Hematopoietic multipotent progenitor cell treated with erythropoietin and hydrocortisone succinate and interleukin-3 and kit ligand, for 8 days (in vitro differentiated cells): ENCODE measurements around the gene UGT1A5.

Source experiments
- DNase-seq: peaks from one replicate; pipeline ENCODE4 v3.0.0-alpha.2; 2015

UGT1A5 gene

DNA sequence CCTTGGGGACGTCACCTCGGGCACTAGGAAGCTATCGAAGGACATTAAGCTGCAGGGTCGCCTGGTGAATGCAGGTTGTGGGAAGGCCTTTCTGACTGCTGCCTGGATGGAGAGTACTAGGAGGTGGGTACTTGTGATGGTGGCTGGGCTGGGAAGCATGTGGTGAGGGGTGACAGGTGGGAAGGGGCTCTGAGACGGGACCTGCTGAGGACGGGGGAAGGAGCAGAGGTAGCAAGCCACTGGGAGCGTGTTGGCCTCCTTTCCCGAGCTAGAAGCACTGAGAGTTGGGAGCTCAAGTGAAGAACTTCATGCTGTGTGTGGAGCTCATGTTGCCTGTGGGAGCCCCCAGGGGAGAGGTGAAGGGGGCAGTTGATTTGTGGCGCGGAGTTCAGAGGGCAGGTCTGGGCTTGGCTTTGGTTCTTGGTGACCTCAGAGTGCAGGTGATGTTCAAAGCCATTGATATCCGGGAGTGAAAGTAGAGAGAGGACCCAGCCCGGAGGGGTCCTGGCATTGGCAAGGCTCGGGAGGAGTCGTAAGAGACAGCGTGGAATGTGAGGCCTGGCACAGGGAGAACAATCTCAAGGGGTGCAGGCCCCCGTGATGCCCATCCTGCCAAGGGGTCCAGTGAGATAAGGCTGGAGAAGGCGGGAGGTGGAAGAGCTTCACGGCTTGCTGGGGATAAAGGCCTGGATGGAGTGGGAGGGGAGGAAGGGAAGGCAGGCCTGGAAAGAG, 78.6 kb downstream of the UGT1A5 start:
- DNase-seq: no peak

DNA sequence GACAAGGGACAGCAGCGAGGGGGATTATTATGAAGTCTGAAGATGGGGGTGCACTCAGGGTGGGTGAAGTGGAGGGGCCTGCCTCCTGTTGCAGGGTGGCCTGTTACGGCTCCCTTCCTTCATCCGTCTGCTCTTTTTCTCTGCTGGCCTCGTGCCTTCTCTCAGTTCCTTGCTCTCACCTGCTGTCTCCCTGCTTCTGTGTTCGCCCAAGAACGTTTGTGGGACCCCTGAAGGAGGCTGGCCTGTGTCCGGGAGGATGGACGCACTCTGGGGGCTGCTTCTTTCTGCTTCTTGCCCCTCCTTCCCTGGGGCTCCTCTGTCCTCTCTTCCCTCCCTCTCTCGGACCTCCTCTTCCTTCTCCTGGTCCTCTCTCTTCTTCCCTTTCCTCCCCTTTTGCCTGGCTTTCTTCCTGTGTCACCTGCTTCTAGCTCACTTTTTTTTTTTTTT, 79.2 kb downstream of the UGT1A5 start:
- no peak for DNase-seq

DNA sequence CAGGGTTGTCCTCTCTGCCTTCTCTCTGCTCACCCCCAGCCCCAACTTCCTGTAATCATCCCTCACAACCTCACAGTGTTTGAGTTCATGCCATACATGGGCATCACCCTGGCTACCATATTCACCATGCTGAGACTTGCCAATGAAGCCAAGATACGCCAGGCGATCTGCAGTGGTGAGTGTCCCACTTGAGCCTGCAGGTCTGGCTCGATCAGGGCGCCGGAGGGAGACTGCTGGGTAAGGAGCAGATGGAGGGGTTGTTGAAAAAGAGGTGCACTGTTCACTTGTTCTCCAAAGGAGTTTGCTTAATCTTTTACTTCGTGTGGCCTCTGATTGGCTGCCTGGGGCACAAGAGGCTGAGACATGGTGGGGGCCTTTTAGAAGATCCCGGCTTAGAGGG, 80.0 kb downstream of the UGT1A5 start:
- no peak for DNase-seq

DNA sequence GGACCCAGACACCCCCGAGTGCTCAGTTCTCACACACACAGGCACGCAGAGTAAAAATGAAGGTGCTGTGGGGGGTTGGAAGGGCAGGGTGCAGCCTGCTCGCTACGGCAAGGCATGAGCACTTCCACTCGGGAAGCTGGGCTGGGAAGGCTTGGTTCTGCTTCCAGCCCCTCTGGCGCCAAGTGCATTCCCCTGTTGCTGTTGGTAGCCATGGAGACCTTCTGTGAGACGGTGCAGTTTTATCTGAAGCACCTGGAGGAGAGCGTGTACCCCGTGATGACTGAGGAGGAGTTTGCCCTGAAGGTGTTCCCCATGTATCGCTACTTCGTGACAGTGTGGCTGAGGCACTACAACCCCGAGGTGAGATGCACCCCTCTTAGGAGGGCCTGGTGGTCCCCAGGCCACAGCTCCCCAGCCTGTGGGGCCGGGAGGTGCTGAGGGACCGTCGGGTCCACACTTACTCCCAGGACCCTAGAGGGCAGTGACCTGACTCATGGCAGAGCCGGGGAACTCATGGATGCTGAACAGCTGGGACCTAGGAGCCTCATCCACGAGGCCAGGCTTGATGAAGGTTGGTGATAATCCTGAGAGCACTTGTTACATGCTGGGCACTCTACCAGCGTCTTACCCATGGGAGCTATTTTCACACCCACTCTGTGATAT, 80.9 kb downstream of the UGT1A5 start:
- no peak for DNase-seq

DNA sequence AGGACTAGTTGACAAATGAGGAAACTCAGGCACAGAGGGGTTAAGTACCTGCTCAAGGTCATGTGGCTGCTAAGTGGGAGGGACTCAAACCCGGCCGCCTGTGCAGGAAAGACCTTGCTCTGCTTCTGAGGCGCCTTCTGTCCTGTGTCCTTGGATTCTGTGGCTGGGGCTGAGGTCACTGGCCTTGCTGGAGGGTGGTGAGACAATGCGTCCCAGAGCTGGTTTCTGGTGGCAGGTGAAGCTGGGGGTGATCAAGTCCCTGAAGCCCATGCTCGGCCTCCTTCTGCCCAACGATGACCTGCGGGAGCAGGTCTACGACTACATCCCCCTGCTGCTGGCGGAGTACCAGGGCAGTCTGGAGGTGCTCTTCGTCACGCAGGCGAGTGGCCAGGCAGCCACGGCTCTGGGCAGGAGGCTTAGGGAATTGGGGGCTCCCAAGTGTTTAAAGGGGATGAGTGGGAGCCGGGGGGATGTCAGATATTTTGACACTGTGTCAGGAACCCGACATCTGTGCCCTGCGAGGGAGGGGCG, 81.5 kb downstream of the UGT1A5 start:
- DNase-seq: no peak

DNA sequence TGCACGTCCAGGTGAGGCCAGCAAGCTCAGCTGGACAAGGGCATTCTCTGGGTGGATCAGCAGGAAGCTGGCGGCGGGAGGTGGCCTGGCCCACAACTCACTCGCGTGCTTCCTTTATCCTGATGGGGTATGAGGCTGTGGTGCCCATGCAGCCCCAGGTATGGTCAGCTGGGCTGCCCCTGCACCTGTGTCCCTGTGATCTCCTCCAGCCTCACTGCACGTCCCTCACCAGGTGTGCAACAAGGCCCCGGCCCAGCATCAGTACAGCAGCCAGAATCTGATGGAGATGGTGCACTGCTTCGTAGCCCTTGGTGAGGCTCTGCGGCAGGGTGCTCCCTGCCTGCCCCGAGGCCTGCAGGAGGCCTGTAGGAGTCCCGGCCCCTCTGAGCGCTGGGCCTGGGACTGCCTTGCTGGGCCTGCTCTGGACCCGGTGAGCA, 83.0 kb downstream of the UGT1A5 start:
- DNase-seq: no peak

- peak; percentile 20 for DNase-seq
Measured at GRCh38 chr2:233796254-233796653, 83.5 kb downstream of the UGT1A5 start.

DNA sequence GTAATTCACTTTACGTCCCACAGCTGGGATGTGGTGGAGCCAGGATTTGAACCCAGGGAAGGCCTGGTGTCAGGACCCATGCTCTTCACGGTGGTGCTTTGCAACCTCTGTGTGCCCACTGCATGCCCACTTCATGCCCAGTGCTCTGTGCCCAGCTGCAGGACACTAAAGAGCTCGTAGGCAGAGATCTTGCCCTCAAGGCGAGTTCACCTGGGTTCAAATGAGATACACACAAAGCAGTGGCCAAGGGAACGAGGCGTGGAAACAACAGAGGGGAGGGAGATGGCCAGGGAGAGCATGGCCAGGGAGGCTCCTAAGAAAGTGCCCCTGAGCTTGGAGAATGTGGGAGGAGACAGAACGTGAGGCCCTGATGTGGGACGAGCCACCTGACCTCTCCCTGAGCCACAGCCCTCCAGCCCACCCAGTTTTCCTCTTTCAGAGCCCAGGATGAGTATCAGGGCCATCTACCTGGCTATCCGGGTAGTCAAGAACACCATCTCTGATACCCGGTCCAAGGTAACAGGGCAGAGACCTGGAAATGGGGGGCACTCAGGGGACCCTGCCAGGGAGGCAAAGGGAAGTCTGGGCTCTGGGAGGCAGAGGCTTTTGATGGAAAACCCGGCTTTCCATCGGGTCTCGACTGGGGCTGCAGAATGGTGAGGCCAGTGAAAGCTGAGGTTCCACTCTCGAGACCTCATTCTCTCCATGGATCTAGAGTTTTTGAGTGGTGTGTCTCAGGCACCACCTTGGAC, 85.8 kb downstream of the UGT1A5 start:
- no peak for DNase-seq

DNA sequence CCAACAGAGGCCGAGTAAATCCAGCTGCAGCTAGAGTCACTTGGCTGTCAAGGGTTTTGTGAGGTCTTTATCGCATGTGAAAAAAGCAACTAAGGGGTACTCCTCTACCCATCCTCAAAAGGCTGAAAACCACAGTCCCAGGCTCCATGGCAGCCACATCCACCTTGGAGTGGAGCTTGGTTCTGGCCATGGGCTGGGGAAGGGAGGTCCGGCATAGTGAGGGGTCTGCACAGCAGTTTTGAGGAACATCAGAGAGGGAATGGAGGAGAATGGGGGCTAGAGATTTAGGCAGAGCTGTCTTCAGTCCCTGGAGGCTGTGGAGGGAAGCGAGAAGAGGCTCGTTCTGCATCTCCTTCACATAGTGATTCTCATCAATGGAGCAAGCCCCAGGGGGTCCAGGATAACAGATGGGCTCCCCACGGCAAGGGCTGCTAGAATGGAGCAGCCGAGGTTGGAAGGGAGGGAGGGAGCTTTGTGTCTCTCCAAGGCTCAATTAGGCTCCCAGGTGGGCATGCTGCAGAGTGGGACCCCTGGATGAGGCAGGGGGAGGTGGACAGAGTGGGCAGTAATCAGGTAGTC, 86.5 kb downstream of the UGT1A5 start:
- no peak for DNase-seq

- DNase-seq: no peak
Measured at GRCh38 chr2:233799716-233800115, 87.0 kb downstream of the UGT1A5 start.

- no peak for DNase-seq
Measured at GRCh38 chr2:233800208-233800607, 87.5 kb downstream of the UGT1A5 start.

DNA sequence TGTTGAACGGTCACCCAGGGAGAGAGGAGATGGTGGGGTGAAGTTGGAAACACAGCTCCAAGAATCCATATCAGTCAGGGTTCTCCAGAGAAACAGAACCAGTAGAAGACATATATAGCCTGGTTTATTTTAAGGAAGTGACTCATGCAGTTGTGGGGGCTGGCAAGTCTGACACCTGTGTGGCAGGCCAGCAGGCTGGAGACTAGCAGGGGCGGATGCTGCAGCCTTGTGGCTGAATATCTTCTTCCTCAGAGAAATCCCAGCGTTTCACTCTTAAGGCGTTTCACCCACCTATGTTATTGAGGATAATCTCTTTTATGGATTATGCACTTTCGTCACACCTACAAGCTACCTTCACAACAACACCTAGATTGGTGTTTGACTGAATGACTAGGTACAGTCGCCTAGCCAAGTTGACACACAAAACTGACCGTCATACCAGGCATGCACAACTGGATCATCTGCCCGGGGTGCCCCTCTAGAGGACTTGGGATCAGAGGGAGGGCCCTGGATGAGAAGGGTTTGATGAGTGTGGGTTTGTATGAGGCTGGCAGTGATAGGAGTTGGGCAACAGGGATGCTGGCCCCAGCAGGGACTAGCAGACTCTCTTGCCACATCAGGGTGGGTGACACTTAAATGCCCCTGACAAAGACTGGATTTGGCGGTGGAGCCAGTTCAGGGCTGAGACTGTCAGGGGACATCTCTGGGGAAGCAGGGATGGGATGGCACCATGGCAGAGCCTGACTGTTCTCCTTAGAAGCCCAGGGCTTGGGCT, 88.8 kb downstream of the UGT1A5 start:
- no peak for DNase-seq

DNA sequence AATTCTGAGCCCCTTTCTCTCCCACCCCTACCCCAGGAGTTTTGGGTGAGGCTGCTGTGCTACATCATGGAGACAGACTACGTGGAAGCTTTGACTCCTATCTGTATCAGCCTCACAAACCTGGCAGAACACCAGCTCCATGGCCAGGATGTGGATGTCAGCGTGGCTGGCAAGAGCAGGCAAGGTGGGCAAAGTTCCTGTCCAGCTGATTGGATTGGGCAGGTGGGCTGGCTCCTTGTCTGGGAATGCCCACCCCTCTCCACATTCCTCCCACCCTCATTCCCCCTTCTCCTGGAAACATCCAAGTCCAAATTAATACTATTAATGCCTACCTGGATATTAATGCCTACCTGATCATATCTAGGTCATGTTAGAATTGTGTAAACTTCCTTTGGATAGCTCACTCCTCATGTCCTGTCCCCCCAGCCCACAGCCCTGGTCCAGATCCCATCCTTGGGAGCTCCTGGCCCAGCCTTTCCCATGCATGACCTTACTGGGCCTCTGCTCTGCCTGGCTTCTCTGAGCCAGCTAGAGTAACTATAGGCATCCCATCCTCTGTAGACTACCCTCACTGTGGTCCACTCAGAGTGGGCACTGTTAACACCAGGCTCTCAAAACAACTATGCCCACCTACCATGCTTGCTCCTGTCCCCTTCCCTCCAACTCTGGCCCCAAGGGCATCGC, 89.6 kb downstream of the UGT1A5 start:
- no peak for DNase-seq

GRCh38 chr2:233803292-233803911, 90.7 kb downstream of the UGT1A5 start:
- DNase-seq: no peak

DNA sequence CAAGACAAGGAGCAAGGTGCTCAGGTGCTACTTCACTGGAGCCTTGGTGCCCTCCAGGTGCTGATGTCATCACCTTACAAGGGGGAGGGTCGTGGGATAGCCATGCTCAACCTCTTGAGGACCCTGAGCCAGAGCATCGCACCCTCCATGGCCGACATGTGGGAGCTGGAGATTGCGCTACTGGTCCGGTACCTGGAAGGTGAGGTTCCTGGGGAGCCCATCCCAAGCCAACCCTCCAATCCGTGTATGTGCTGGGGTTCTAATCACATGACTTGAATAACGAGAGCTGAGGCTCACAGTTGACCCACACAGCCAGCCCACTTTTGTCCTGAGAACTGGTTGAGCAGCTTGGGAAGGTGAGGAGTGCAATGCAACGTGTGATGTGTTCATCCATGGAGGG, 91.3 kb downstream of the UGT1A5 start:
- no peak for DNase-seq

- no peak for DNase-seq
Measured at GRCh38 chr2:233807215-233807865, 94.6 kb downstream of the UGT1A5 start.

- DNase-seq: no peak
Measured at GRCh38 chr2:233807966-233808935, 95.5 kb downstream of the UGT1A5 start.

DNA sequence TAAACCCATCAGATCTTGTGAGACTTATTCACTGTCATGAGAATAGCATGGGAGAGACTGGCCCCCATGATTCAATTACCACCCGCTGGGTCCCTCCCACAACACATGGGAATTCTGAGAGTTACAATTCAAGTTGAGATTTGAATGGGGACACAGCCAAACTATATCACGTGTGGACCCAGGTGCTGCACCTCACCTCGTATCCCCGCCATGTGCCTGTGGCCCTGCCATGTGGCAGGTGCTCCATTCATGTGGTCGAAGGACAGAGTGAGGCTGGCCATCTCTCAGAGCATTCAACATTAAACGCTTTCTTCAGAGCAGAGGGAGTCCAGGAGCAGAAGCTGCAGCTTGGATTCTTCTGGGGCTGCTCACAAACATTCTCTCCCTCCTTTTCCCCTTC, 97.7 kb downstream of the UGT1A5 start:
- DNase-seq: no peak

- DNase-seq: no peak
Measured at GRCh38 chr2:233811087-233811486, 98.4 kb downstream of the UGT1A5 start.

DNA sequence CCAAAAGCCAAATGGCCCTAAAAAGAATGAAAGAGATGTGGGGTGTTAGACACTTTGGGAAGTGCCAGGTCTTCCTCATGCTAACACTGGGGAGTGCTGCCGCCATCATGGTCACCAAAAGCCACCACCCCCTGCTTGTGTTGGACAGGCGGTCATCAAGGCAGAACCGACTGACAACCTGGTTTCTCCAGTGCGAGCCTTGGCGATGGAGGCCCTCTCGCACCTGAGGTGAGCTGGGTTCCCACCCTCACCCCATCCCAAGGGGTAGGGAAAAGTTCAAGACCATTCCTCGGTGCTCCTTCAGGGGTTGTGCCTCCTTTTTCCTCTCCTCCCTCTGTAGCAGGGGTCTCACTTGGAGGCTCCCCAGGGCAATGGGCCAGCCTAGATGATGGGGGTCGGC, 99.0 kb downstream of the UGT1A5 start:
- DNase-seq: no peak
